Activated T-cell treated with anti-CD3 and anti-CD28 coated beads, Interleukin-2, amount 50 U/mL, for 48 hours (primary cell): ENCODE data around the gene PCDHA1.
"Not testable (repeated sequence)": the region's sequence is repeated elsewhere in the genome, so short reads cannot be mapped to it uniquely, and the experiment has no call there.

Experiments used
- DNase-seq, 2 experiments: peaks; one replicate each; pipeline ENCODE4 v3.0.0-alpha.2; 2020

PCDHA1 gene

DNA sequence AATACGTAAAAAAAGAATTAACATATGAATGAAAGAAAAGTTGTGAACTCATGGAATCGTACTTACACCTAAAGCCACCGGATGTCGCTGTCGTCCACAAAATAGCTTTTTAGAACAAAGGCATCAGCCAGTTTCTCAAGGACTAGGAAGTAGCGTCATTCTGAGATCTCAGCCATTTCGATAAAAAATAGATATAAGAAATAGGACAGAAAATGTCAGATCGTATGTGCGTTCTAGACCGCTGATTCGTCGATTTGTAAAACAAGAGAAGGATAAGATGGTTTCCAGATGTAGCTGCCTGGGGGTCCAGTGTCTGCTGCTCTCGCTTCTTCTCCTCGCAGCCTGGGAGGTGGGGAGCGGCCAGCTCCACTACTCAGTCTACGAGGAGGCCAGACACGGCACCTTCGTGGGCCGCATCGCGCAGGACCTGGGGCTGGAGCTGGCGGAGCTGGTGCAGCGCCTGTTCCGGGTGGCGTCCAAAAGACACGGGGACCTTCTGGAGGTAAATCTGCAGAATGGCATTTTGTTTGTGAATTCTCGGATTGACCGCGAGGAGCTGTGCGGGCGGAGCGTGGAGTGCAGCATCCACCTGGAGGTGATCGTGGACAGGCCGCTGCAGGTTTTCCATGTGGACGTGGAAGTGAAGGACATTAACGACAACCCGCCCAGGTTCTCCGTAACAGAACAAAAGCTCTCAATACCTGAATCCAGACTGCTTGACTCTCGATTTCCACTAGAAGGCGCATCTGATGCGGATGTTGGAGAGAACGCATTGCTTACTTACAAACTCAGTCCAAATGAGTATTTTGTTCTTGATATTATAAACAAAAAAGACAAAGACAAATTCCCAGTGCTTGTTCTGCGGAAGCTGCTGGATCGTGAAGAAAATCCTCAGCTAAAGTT lies 70.1 kb downstream of the PCDHA1 start, which contains the start of gene PCDHA10:
TSS of gene PCDHA10 (plus strand) at position 126 of the 903 bp plus-strand sequence. CDS start at position 278, 152 bp downstream.
- no peak for DNase-seq

DNA sequence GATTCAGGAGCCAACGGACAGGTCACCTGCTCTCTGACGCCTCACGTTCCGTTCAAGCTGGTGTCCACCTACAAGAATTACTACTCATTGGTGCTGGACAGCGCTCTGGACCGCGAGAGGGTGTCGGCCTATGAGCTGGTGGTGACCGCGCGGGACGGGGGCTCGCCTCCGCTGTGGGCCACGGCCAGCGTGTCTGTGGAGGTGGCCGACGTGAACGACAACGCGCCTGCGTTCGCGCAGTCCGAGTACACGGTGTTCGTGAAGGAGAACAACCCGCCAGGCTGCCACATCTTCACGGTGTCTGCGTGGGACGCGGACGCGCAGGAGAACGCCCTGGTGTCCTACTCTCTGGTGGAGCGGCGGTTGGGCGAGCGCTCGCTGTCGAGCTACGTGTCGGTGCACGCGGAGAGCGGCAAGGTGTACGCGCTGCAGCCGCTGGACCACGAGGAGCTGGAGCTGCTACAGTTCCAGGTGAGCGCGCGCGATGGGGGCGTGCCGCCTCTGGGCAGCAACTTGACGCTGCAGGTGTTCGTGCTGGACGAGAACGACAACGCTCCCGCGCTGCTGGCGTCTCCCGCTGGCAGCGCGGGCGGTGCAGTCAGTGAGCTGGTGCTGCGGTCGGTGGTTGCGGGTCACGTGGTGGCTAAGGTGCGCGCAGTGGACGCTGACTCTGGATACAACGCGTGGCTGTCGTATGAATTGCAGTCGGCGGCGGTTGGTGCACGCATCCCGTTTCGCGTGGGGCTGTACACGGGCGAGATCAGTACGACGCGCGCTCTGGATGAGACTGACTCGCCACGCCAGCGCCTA lies 71.4 kb downstream of the PCDHA1 start:
- DNase-seq, result no peak

DNA sequence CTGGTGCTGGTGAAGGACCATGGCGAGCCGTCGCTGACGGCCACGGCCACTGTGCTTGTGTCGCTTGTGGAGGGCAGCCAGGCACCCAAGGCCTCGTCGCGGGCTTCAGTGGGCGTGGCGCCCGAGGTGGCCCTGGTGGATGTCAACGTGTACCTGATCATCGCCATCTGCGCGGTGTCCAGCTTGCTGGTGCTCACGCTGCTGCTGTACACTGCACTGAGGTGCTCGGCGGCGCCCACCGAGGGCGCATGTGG lies 72.0 kb downstream of the PCDHA1 start:
- DNase-seq, result no peak

DNA sequence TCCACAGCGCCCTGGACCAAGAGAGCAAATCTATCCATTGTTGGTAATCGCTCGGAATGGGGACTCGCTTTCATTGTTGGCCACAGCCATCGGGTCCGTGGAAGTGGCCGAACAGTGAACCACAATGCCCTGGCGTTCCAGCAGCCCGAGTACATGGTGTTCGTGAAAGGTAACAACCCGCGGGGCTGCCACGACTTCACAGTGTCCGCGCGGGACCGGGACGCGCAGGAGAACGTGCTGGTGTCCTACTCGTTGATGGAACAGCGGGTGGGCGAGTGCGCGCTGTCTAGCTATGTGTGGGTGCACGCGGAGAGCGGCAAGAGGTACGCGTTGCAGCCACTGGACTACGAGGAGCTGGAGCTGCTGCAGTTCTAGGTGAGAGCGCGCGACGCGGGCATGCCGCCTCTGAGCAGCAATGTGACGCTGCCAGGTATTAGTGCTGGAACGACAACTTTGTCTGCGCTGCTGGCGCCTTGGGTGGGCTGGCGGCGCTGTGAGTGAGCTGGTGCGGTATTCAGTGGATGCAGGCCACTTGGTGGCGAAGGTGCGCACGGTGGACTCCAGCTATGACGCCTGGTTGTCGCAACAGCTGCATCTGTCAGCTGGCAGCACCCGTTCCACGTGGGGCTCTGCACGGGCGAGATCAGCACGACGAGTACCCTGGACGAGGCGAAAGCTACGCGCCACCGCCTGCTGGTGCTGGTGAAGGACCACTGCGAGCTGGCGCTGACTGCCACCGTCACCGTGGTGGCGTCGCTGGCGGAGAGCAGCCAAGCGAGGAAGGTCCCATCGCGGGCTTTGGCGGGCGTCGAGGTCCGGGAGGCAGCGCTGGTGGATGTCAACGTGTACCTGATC lies 76.7 kb downstream of the PCDHA1 start:
- no peak for DNase-seq

DNA sequence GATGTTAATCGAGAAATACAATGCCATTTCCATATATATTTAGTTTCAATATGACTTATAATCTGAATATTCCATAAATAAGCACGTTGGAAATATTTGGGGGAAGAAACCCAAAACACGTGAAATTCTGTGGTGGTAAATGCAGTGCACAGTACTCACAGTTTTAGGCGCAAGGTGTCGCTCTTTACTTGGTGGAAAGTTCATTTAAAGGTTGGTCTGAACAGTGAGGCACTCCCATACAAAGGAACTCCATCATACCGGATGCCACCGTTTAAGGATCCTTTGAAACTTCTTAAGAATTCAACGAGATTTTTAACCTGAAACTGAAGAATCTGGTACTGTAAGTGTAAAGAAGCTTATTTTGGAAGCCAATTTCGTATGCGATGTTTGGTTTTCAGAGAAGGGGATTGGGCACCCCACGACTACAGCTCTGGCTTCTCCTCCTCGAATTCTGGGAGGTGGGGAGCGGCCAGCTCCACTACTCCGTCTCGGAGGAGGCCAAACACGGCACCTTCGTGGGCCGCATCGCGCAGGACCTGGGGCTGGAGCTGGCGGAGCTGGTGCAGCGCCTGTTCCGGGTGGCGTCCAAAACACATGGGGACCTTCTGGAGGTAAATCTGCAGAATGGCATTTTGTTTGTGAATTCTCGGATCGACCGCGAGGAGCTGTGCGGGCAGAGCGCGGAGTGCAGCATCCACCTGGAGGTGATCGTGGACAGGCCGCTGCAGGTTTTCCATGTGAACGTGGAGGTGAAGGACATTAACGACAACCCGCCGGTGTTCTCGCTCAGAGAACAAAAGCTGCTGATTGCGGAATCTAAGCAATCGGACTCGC lies 83.0 kb downstream of the PCDHA1 start, which contains the start of gene PCDHA11:
TSS of gene PCDHA11 (plus strand) at position 237 of the 834 bp plus-strand sequence. CDS start at position 384, 147 bp downstream.
- no peak for DNase-seq

DNA sequence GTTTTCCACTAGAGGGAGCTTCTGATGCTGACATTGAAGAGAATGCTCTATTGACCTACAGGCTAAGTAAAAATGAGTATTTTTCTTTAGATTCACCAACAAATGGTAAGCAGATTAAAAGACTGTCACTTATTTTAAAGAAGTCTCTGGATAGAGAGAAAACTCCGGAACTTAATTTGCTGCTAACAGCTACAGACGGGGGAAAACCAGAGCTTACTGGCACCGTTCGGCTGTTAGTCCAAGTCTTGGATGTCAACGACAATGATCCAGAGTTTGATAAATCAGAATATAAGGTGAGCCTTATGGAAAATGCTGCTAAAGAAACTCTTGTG lies 83.6 kb downstream of the PCDHA1 start:
- no peak for DNase-seq

DNA sequence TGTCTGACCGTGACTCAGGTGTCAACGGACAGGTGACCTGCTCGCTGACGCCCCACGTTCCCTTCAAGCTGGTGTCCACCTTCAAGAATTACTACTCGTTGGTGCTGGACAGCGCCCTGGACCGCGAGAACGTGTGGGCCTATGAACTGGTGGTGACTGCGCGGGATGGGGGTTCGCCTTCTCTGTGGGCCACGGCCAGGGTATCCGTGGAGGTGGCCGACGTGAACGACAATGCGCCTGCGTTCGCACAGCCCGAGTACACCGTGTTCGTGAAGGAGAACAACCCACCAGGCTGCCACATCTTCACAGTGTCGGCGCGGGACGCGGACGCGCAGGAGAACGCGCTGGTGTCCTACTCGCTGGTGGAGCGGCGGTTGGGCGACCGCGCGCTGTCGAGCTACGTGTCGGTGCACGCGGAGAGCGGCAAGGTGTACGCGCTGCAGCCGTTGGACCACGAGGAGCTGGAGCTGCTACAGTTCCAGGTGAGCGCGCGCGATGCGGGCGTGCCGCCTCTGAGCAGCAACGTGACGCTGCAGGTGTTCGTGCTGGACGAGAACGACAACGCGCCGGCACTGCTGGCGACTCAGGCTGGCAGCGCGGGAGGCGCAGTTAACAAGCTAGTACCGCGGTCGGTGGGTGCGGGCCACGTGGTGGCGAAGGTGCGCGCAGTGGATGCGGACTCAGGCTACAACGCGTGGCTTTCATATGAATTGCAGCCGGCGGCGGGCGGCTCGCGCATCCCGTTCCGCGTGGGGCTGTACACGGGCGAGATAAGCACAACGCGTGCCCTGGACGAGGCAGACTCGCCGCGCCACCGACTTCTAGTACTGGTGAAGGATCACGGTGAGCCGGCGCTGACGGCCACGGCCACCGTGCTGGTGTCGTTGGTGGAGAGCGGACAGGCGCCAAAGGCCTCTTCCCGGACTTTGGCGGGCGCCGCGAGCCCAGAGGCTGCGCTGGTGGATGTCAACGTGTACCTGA lies 84.6 kb downstream of the PCDHA1 start:
- no peak for DNase-seq

DNA sequence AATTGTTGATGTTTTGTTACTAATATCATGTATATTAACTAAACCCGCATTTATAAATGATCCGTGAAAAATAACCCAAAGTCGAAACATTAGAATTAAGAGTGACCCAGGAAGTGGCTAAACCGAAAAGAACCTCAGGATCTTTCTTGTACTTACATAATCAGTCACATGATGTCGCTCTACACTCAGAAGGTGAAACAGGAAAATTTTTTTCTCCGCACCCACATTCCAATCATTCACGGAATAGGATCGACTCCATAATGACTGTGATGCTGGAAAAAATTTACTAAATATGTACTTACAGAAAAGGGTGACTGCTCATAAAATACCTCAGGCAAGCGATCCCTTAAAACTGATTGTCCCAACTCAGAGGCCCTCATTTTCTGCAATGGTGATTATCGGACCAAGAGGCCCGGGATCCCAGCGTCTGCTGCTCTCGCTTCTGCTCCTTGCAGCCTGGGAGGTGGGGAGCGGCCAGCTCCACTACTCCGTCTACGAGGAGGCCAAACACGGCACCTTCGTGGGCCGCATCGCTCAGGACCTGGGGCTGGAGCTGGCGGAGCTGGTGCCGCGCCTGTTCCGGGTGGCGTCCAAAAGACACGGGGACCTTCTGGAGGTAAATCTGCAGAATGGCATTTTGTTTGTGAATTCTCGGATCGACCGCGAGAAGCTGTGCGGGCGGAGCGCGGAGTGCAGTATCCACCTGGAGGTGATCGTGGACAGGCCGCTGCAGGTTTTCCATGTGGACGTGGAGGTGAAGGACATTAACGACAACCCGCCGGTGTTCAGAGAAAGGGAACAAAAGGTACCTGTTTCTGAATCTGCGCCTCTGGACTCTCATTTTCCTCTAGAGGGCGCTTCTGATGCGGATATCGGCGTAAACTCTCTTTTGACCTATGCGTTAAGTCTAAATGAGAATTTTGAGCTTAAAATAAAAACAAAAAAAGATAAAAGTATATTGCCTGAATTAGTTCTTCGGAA lies 89.4 kb downstream of the PCDHA1 start, which contains the start of gene PCDHA12:
TSS of gene PCDHA12 (plus strand) at position 224 of the 981 bp plus-strand sequence. CDS start at position 389, 165 bp downstream.
- DNase-seq, result no peak

DNA sequence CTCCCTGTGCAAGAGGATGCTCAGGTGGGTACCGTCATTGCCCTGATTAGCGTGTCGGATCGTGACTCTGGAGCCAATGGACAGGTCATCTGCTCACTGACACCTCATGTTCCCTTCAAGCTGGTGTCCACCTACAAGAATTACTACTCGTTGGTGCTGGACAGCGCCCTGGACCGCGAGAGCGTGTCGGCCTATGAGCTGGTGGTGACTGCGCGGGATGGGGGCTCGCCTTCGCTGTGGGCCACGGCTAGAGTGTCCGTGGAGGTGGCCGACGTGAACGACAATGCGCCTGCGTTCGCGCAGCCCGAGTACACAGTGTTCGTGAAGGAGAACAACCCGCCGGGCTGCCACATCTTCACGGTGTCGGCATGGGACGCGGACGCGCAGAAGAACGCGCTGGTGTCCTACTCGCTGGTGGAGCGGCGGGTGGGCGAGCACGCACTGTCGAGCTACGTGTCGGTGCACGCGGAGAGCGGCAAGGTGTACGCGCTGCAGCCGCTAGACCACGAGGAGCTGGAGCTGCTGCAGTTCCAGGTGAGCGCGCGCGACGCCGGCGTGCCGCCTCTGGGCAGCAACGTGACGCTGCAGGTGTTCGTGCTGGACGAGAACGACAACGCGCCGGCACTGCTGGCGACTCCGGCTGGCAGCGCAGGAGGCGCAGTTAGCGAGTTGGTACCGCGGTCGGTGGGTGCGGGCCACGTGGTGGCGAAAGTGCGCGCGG lies 90.8 kb downstream of the PCDHA1 start:
- DNase-seq, result not testable (repeated sequence)

DNA sequence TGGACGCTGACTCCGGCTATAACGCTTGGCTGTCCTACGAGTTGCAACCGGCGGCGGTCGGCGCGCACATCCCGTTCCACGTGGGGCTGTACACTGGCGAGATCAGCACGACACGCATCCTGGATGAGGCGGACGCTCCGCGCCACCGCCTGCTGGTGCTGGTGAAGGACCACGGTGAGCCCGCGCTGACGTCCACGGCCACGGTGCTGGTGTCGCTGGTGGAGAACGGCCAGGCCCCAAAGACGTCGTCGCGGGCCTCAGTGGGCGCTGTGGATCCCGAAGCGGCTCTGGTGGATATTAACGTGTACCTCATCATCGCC lies 91.3 kb downstream of the PCDHA1 start:
- no peak for DNase-seq

DNA sequence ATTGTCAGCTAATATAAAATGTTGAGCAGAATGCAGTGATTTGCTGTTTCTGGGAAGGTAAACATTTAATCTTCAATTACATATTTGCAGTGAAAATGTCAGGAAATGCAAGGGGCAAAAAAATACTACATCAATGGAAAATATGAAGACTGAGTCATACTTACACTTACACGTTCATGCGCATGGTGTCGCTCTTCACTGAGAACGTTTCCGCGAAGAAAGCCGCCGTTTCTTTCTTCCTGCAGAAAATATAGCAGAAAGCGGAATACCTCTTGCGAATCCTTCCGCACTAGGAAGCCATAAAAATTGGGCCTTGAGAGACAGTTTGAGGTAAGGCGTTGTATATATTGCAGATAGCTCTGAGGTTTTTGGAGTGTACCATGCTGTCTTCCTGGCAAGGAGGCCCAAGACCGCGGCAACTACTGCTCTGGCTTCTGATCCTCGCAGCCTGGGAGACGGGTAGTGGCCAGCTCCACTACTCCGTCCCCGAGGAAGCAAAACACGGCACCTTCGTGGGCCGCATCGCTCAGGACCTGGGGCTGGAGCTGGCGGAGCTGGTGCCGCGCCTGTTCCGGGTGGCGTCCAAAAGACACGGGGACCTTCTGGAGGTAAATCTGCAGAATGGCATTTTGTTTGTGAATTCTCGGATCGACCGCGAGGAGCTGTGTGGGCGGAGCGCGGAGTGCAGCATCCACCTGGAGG lies 96.1 kb downstream of the PCDHA1 start, which contains the start of gene PCDHA13:
TSS of gene PCDHA13 (plus strand) at position 236 of the 702 bp plus-strand sequence. CDS start at position 381, 145 bp downstream.
- DNase-seq, result no peak

DNA sequence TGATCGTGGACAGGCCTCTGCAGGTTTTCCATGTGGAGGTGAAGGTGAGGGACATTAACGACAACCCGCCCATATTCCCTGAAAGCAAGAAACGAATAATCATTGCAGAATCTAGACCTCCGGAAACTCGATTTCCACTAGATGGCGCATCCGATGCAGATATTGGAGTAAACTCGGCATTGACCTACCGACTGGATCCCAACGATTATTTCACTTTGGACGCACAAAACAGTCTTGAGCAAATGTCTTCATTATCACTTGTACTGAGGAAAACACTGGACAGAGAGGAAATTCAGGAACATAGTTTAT lies 96.6 kb downstream of the PCDHA1 start:
- no peak for DNase-seq

DNA sequence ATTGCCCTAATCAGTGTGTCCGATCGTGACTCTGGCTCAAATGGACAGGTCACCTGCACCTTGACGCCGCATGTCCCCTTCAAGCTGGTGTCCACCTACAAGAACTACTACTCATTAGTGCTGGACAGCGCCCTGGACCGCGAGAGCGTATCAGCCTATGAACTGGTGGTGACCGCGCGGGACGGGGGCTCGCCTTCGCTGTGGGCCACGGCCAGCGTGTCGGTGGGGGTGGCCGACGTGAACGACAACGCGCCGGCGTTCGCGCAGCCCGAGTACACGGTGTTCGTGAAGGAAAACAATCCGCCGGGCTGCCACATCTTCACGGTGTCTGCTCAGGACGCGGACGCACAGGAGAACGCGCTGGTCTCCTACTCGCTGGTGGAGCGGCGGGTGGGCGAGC lies 97.4 kb downstream of the PCDHA1 start:
- no peak for DNase-seq

DNA sequence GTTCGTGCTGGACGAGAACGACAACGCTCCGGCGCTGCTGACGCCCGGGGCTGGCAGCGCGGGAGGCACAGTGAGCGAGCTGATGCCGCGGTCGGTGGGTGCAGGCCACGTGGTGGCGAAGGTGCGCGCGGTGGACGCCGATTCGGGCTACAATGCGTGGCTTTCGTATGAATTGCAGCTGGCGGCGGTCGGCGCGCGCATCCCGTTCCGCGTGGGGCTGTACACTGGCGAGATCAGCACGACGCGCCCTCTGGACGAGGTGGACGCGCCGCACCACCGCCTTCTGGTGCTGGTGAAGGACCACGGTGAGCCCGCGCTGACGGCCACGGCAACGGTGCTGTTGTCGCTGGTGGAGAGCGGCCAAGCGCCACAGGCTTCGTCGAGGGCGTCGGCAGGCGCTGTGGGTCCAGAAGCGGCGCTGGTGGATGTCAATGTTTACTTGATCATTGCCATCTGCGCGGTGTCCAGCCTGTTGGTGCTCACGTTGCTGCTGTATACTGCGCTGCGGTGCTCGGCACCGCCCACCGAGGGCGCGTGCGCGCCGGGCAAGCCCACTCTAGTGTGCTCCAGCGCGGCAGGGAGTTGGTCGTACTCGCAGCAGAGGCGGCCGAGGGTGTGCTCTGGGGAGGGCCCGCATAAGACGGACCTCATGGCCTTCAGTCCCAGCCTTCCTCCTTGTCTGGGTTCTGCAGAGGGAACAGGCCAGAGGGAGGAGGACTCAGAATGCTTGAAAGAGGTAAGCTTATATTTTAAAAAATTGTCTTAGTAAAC lies 98.2 kb downstream of the PCDHA1 start:
- no peak for DNase-seq

DNA sequence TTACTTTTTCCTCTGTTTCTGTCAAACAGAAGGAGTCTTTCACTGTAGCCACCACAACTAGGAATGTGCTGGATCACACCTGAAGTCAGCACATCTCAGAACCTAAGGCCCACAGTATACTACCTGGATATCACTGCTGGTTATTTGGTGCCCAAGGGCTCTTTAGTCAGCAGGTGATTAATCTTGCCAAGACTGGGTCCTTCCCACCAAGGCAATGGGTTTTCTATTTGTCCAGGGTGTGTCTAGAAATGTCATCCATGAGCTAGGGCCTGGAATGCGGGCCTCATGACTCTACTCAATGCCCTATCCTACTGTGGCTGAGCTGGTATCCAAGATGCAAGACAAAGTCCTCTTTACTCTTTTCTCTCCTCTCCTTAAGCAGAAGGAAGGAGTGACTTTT lies 130.4 kb downstream of the PCDHA1 start:
- DNase-seq, result no peak

DNA sequence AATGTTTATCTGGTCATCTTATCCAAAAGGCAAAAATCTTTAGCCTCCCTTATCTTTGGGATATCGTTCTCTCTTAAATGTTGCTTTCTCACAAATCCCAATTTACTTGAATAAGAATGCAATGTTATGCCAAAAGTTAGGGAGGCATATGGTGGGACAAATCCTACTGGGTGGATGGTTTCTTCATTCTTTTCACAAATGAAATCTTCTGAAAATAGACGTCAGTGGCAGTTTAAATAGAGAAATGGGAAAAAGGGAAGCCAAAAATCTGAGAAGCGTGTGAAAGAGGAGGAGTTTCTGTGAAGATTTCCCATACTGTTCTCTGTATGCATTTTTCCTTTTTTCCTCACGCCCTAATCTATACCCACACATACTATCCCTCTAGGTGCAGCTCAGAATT lies 137.7 kb downstream of the PCDHA1 start:
- DNase-seq, result no peak

DNA sequence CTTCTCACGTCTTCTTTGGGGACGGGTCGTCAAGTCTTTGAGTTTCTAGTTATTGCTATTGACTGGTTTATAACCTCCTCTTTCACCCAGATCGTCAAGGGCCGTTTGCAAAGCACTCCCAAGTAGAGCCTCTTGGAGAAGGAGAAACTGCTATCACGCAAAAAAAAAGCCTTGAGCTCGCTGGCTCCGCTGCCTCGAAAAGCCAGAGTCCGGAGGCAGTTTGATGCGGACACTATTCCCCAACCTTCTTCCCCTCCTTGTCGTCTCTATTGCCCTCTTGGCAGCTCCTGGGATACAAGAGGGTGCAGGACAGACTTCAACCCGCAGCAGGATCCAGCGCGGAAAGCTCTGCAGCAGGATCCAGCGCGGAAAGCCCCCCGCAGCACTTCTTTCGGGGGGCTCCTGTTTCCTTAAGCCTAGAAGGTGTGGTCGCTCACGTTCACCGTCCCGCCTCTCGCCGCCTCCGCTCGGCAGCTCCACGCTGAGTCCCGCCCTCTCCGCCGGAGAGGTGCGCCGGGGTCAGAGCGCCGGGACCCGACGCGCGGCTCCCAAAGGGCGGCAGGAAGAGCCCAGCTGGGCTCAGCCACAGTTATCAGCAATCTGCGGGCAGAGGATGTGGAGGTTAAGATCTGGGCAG lies 140.0 kb downstream of the PCDHA1 start, which contains the start of gene PCDHAC1:
TSS of gene PCDHAC1 (plus strand) at position 494 of the 637 bp plus-strand sequence. CDS start 594 bp downstream, outside the sequence.
- no peak for DNase-seq
